BLaER1 (cell line): ENCODE data around the gene KCTD16.

ENCODE experiments used
- H3K27ac ChIP-seq: shearing (Covaris generic); formaldehyde crosslinking; 2 replicates; pipeline ENCODE4 v1.8.1; 2022
- H3K27me3 ChIP-seq: shearing (Covaris generic); formaldehyde crosslinking; 2 replicates; pipeline ENCODE4 v1.8.1; 2022
- H3K36me3 ChIP-seq: shearing (Covaris generic); formaldehyde crosslinking; 2 replicates; pipeline ENCODE4 v1.8.1; 2022
- H3K4me1 ChIP-seq: shearing (Covaris generic); formaldehyde crosslinking; 2 replicates; pipeline ENCODE4 v1.8.1; 2022
- H3K4me2 ChIP-seq: shearing (Covaris generic); formaldehyde crosslinking; 2 replicates; pipeline ENCODE4 v1.8.1; 2022
- H3K4me3 ChIP-seq: shearing (Covaris generic); formaldehyde crosslinking; 2 replicates; pipeline ENCODE4 v1.8.1; 2022
- H3K9ac ChIP-seq: shearing (Covaris generic); formaldehyde crosslinking; 2 replicates; pipeline ENCODE4 v1.8.1; 2022
- H3K9me3 ChIP-seq: shearing (Covaris generic); formaldehyde crosslinking; 2 replicates; pipeline ENCODE4 v1.8.1; 2022
- H4K20me1 ChIP-seq: shearing (Covaris generic); formaldehyde crosslinking; 2 replicates; pipeline ENCODE4 v1.8.1; 2022
- Cebpa-rat ChIP-seq: shearing (Covaris generic); IDR thresholded peaks from 2 replicates; pipeline ENCODE4 v1.8.1; 2022

KCTD16 gene

DNA sequence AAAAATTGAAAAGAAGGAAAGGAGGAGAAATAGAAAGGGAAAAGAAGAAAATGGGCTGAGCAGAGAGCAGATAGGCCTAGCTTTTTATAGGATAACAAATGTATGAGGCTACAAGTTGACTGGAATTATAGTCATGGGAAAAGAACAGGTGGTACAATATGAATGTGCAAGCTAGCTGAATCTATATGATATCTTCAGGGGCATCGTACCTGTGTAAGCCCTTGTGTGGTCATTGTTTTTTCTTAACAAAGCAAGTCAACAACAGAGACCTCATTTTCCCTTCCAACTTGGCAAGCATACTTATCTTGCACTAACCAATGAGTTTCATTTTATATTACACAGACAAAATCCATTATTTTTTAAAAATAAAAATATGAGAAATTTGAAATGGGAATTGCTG is 259.2 kb downstream of the KCTD16 start:
- Histone ChIP-seq H3K9ac (no peak overlapping the region), H3K4me2 (no peak overlapping the region), H3K4me1 (no peaks in the 10 kb centered on the region), H3K36me3 (no peaks in the 10 kb centered on the region), H3K9me3 (no peaks in the 10 kb centered on the region), H4K20me1 (no peaks in the 10 kb centered on the region), H3K27ac (no peak overlapping the region), H3K4me3 (no peak overlapping the region), H3K27me3 (no peaks in the 10 kb centered on the region)
- no peak for TF ChIP-seq Cebpa-rat

DNA sequence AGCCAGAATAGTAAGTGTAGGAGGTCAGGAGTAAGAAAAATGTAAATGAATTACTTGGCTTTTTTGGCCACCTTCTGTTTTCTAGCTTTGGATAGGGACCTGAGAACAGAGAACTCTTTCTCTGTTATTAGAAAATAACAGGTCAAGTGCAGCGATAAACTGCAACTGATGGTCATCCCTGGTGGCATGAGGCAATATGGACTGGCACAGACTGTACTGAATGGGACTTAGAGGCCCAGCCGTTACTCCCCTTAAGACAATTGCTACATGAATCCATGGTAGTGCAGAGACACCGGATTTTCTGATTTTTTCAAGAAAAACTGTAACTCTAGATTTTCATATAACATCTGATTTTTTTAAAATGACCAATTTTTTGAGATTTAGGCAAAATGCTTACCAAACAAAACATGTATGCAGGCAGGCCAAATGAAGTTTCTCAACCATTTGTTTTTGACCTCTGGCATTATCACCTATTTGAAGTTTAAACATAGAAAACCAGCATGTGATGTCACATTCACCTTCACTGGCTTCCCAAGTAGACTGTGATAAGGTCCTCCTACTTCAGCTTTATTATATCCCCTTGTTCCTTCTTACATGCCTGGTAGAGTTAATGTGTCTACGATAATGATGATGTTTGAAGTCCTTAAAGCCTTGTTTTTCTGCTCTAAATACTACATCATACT is 262.6 kb downstream of the KCTD16 start:
- Histone ChIP-seq H3K4me2 (no peak overlapping the region), H3K27ac (no peak overlapping the region), H4K20me1 (no peaks in the 10 kb centered on the region), H3K27me3 (no peaks in the 10 kb centered on the region), H3K9ac (no peak overlapping the region), H3K36me3 (no peaks in the 10 kb centered on the region), H3K4me3 (no peak overlapping the region), H3K9me3 (no peaks in the 10 kb centered on the region), H3K4me1 (no peaks in the 10 kb centered on the region)
- no peak for TF ChIP-seq Cebpa-rat

DNA sequence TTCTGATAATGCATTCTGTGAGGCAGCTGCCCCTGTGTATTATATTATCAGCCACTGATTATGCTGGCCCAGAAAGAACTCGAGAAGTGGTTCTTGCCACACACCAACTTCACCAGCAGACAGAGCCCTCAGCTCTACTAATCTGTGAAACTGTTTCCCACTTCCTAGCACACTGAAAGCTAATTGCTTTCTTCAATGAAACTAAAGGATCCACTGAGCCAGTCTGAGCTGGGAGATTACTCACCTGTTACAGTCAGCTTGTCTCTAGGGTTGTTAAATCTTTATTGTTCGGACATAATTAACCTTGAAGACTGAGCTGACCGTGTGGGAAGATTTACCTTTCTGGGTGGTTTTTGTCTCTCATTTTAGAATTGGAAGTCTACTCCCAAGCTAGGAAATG is 263.2 kb downstream of the KCTD16 start:
- H3K4me3 ChIP-seq, result no peak overlapping the region
- H3K9ac ChIP-seq, result no peak overlapping the region
- H4K20me1 ChIP-seq, result no peaks in the 10 kb centered on the region
- no peak overlapping the region for H3K4me2 ChIP-seq
- H3K36me3 ChIP-seq, result no peaks in the 10 kb centered on the region
- no peaks in the 10 kb centered on the region for H3K4me1 ChIP-seq
- no peak overlapping the region for H3K27ac ChIP-seq
- no peak for TF ChIP-seq Cebpa-rat
- H3K27me3 ChIP-seq, result no peaks in the 10 kb centered on the region
- H3K9me3 ChIP-seq, result no peaks in the 10 kb centered on the region

- no peaks in the 10 kb centered on the region for H4K20me1 ChIP-seq
- no peaks in the 10 kb centered on the region for H3K9me3 ChIP-seq
- H3K9ac ChIP-seq, result no peak overlapping the region
- no peaks in the 10 kb centered on the region for H3K4me1 ChIP-seq
- no peak for TF ChIP-seq Cebpa-rat
- no peak overlapping the region for H3K4me2 ChIP-seq
- no peak overlapping the region for H3K27ac ChIP-seq
- no peaks in the 10 kb centered on the region for H3K27me3 ChIP-seq
- no peaks in the 10 kb centered on the region for H3K36me3 ChIP-seq
- H3K4me3 ChIP-seq, result no peak overlapping the region
These were observed 265.3 kb downstream of the KCTD16 start for GRCh38 chr5:144436007-144436406.

- H3K9ac ChIP-seq, result no peak overlapping the region
- peaks cover 10% of the 10 kb centered on the region for H3K9me3 ChIP-seq
- H3K27me3 ChIP-seq, result no peaks in the 10 kb centered on the region
- no peak overlapping the region for H3K27ac ChIP-seq
- no peaks in the 10 kb centered on the region for H3K4me1 ChIP-seq
- no peak overlapping the region for H3K4me3 ChIP-seq
- no peak overlapping the region for H3K4me2 ChIP-seq
- TF ChIP-seq Cebpa-rat, result no peak
- H3K36me3 ChIP-seq, result no peaks in the 10 kb centered on the region
- no peaks in the 10 kb centered on the region for H4K20me1 ChIP-seq
These were observed 267.6 kb downstream of the KCTD16 start for GRCh38 chr5:144438237-144438636.

DNA sequence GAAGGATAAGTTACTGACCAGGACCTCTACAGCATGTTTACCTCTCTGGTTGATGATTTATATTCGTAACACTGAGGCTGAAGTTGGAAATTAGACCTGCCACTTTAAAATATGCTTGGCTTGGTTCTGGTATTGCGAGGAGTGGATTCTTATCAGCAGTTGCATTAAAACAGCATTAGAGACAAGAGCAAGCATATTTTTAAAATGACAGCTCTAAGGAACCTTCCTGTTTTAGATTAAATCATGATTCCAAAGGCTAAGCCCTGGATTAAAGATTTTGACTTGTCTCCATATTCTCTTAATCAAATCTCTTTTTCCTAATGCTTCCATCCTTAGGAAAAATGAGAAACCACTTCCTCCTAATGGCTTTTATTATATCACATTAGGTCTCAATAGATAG is 277.8 kb downstream of the KCTD16 start:
- H3K27ac ChIP-seq, result no peak overlapping the region
- no peak for TF ChIP-seq Cebpa-rat
- H3K4me2 ChIP-seq, result no peak overlapping the region
- no peaks in the 10 kb centered on the region for H3K36me3 ChIP-seq
- no peak overlapping the region for H3K9ac ChIP-seq
- H3K9me3 ChIP-seq, result no peaks in the 10 kb centered on the region
- no peaks in the 10 kb centered on the region for H3K27me3 ChIP-seq
- H4K20me1 ChIP-seq, result no peaks in the 10 kb centered on the region
- H3K4me3 ChIP-seq, result no peak overlapping the region
- H3K4me1 ChIP-seq, result no peaks in the 10 kb centered on the region

- Histone ChIP-seq H3K9me3 (no peaks in the 10 kb centered on the region), H3K4me1 (no peaks in the 10 kb centered on the region), H3K27me3 (no peaks in the 10 kb centered on the region), H3K36me3 (no peaks in the 10 kb centered on the region), H3K27ac (no peak overlapping the region), H3K9ac (no peak overlapping the region), H3K4me2 (no peak overlapping the region), H4K20me1 (no peaks in the 10 kb centered on the region), H3K4me3 (no peak overlapping the region)
- no peak for TF ChIP-seq Cebpa-rat
These were observed 280.7 kb downstream of the KCTD16 start for GRCh38 chr5:144451187-144451973.

GRCh38 chr5:144453753-144454152 is 283.1 kb downstream of the KCTD16 start:
- no peak overlapping the region for H3K4me3 ChIP-seq
- H3K4me2 ChIP-seq, result no peak overlapping the region
- H3K4me1 ChIP-seq, result no peaks in the 10 kb centered on the region
- no peak overlapping the region for H3K27ac ChIP-seq
- no peaks in the 10 kb centered on the region for H4K20me1 ChIP-seq
- H3K9me3 ChIP-seq, result no peaks in the 10 kb centered on the region
- TF ChIP-seq Cebpa-rat, result no peak
- H3K9ac ChIP-seq, result no peak overlapping the region
- no peaks in the 10 kb centered on the region for H3K36me3 ChIP-seq
- no peaks in the 10 kb centered on the region for H3K27me3 ChIP-seq

DNA sequence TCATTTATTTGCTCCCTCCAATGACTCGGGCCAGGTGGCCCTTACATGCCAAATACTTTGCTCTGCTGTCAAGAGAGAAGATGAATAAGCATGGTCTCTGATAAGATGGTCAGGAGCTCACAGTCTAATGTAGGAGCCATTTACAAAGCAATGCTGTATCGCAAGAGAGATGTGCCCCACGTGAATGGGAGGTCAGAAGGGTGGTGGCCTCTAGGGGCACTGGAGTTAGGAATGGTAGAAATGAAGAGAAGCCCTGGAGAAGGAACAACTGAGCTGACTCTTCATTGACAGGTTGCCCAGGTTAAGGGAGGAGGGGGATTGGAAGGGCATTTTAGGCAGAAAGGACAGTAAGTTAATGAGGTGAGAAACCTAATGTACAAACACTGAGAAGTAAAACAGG is 286.5 kb downstream of the KCTD16 start:
- no peaks in the 10 kb centered on the region for H3K9me3 ChIP-seq
- H3K27ac ChIP-seq, result no peak overlapping the region
- no peak overlapping the region for H3K4me3 ChIP-seq

GRCh38 chr5:144458216-144458615 is 287.5 kb downstream of the KCTD16 start:
- Histone ChIP-seq H3K27ac (no peak overlapping the region), H3K4me2 (no peak overlapping the region), H3K27me3 (no peaks in the 10 kb centered on the region), H3K36me3 (no peaks in the 10 kb centered on the region), H3K9me3 (no peaks in the 10 kb centered on the region), H3K4me1 (no peaks in the 10 kb centered on the region), H4K20me1 (no peaks in the 10 kb centered on the region), H3K4me3 (no peak overlapping the region), H3K9ac (no peak overlapping the region)
- TF ChIP-seq Cebpa-rat, result no peak

More for the DNA sequence above, 286.5 kb downstream of the KCTD16 start:
- H3K4me1 ChIP-seq, result no peaks in the 10 kb centered on the region
- H4K20me1 ChIP-seq, result no peaks in the 10 kb centered on the region
- no peak overlapping the region for H3K4me2 ChIP-seq
- no peaks in the 10 kb centered on the region for H3K27me3 ChIP-seq
- no peak for TF ChIP-seq Cebpa-rat
- H3K9ac ChIP-seq, result no peak overlapping the region
- no peaks in the 10 kb centered on the region for H3K36me3 ChIP-seq
